HepG2 (cell line): ENCODE data around the gene ZSCAN31. TPM values are rescaled to one million over a fixed set of nuclear protein-coding genes. Genes with fewer than 3 reads are reported as not detected.

ENCODE experiments used
- ATF7-NPFF ChIP-seq: sonication (generic); formaldehyde crosslinking; IDR thresholded peaks from 2 replicates; pipeline ENCODE4 v1.8.1; 2023; ENCODE audit warnings: mild to moderate bottlenecking, low read depth, missing genetic modification reagents, moderate library complexity
- CBX5 ChIP-seq: sonication (generic); formaldehyde crosslinking; IDR thresholded peaks from 2 replicates; pipeline ENCODE4 v1.4.0; 2020; ENCODE audit warnings: missing genetic modification reagents, borderline replicate concordance
- CHD2 ChIP-seq: IDR thresholded peaks from 2 replicates; pipeline ENCODE4 v1.6.1; 2011; ENCODE audit warnings: low read depth, low read length, improper control_type of control experiment
- ELF1 ChIP-seq: sonication (generic); formaldehyde crosslinking; IDR thresholded peaks from 2 replicates; pipeline ENCODE4 v1.4.0; 2020; ENCODE audit warnings: missing genetic modification reagents
- EP300 ChIP-seq, 3 experiments: sonication (generic) in 1 of 3; formaldehyde crosslinking in 1 of 3; IDR thresholded peaks; 2 replicates each; pipeline versions ENCODE4 v1.5.1 to v1.6.1; 2011 to 2020; ENCODE audit warnings: low read depth in 2 of 3, low read length in 2 of 3, borderline replicate concordance in 1 of 3, improper control_type of control experiment in 1 of 3, mild to moderate bottlenecking in 1 of 3, missing genetic modification reagents in 1 of 3, moderate library complexity in 1 of 3
- KDM4B ChIP-seq: sonication (generic); formaldehyde crosslinking; IDR thresholded peaks from 2 replicates; pipeline ENCODE4 v1.4.0; 2020; ENCODE audit warnings: missing genetic modification reagents
- KLF6 ChIP-seq: IDR thresholded peaks from 2 replicates; pipeline ENCODE4 v1.8.0; 2016; ENCODE audit warnings: missing biosample characterization, missing genetic modification reagents
- MAFG ChIP-seq: sonication (generic); formaldehyde crosslinking; IDR thresholded peaks from 2 replicates; pipeline ENCODE4 v1.5.1; 2020; ENCODE audit warnings: mild to moderate bottlenecking, missing genetic modification reagents
- MEF2D ChIP-seq: sonication (generic); formaldehyde crosslinking; IDR thresholded peaks from 2 replicates; pipeline ENCODE4 v1.5.1; 2020; ENCODE audit warnings: mild to moderate bottlenecking, missing genetic modification reagents
- NR2F2 ChIP-seq: IDR thresholded peaks from 2 replicates; pipeline ENCODE4 v1.6.1; 2012; ENCODE audit warnings: low read depth, inconsistent platforms, borderline replicate concordance
- PHF8 ChIP-seq: sonication (generic); formaldehyde crosslinking; IDR thresholded peaks from 2 replicates; pipeline ENCODE4 v1.5.0; 2020; ENCODE audit warnings: missing genetic modification reagents
- RARA ChIP-seq: IDR thresholded peaks from 2 replicates; pipeline ENCODE4 v1.6.1; 2016; ENCODE audit warnings: missing genetic modification reagents, missing compliant biosample characterization
- SATB2 ChIP-seq: sonication (generic); formaldehyde crosslinking; IDR thresholded peaks from 2 replicates; pipeline ENCODE4 v1.5.0; 2020; ENCODE audit warnings: missing genetic modification reagents
- SMAD3 ChIP-seq: sonication (generic); formaldehyde crosslinking; IDR thresholded peaks from 2 replicates; pipeline ENCODE4 v1.4.0; 2020; ENCODE audit warnings: missing genetic modification reagents
- TERF1 ChIP-seq: sonication (generic); formaldehyde crosslinking; IDR thresholded peaks from 2 replicates; pipeline ENCODE4 v1.8.0; 2022; ENCODE audit warnings: mild to moderate bottlenecking, missing genetic modification reagents, moderate library complexity
- TRIM22 ChIP-seq: fragments of 450-650 bp; IDR thresholded peaks from 2 replicates; pipeline ENCODE4 v1.6.1; 2017
- ZBTB8A ChIP-seq: sonication (generic); formaldehyde crosslinking; IDR thresholded peaks from 2 replicates; pipeline ENCODE4 v1.4.0; 2020; ENCODE audit warnings: mild to moderate bottlenecking, low read depth, missing genetic modification reagents, borderline replicate concordance
- ZNF362 ChIP-seq: sonication (generic); formaldehyde crosslinking; IDR thresholded peaks from 2 replicates; pipeline ENCODE4 v1.4.0; 2020; ENCODE audit warnings: missing genetic modification reagents, mild to moderate bottlenecking, borderline replicate concordance
- ZNF414 ChIP-seq: sonication (generic); formaldehyde crosslinking; IDR thresholded peaks from 2 replicates; pipeline ENCODE4 v1.5.0; 2020; ENCODE audit warnings: missing genetic modification reagents
- ZNF567 ChIP-seq: sonication (generic); formaldehyde crosslinking; IDR thresholded peaks from 2 replicates; pipeline ENCODE4 v1.8.1; 2023; ENCODE audit warnings: mild to moderate bottlenecking, missing genetic modification reagents, borderline replicate concordance
- ZNF616 ChIP-seq: sonication (generic); formaldehyde crosslinking; IDR thresholded peaks from 2 replicates; pipeline ENCODE4 v1.5.0; 2020; ENCODE audit warnings: low read depth, mild to moderate bottlenecking, missing genetic modification reagents
- ZNF674 ChIP-seq: sonication (generic); formaldehyde crosslinking; IDR thresholded peaks from 2 replicates; pipeline ENCODE4 v1.5.0; 2020; ENCODE audit warnings: low read depth, mild to moderate bottlenecking, missing genetic modification reagents
- ZNF737 ChIP-seq: sonication (generic); formaldehyde crosslinking; IDR thresholded peaks from 2 replicates; pipeline ENCODE4 v1.5.0; 2020; ENCODE audit warnings: missing genetic modification reagents, mild to moderate bottlenecking, borderline replicate concordance
- ZNF773 ChIP-seq: sonication (generic); formaldehyde crosslinking; IDR thresholded peaks from 2 replicates; pipeline ENCODE4 v1.4.0; 2020; ENCODE audit warnings: missing genetic modification reagents, borderline replicate concordance
- ZSCAN20 ChIP-seq: sonication (generic); formaldehyde crosslinking; IDR thresholded peaks from 2 replicates; pipeline ENCODE4 v1.4.0; 2020; ENCODE audit warnings: missing genetic modification reagents, mild to moderate bottlenecking, borderline replicate concordance
- polyA plus RNA-seq, 8 experiments: library from polyadenylated mRNA; depleted of rRNA in 3 of 8; stranded (reverse) in 7 of 8; unstranded in 1 of 8; fragments of >200 nt; fragmentation: Illumina TruSeq in 4 of 8; extraction: Trizol in 4 of 8; gene quantifications; 2 replicates each; pipeline versions ENCODE4 v1.2.1 to v1.2.3, GENCODE V29; 2011 to 2016; ENCODE audit warnings: low read depth in 4 of 8, missing spikeins in 1 of 8, mixed read lengths in 1 of 8; ENCODE audit not compliant: insufficient read depth in 1 of 8
- total RNA-seq, 5 experiments: library from RNA; depleted of rRNA; stranded (reverse); fragments of >200 nt; fragmentation: Illumina TruSeq; extraction: Trizol; gene quantifications; 2 replicates each; pipeline ENCODE4 v1.2.3, GENCODE V29; 2016; ENCODE audit warnings: low read depth in 1 of 5

The ZSCAN31 gene
- total and polyA plus RNA-seq, 2 of the 13 experiments (the other 11 are each of a cell fraction or from before 2014, with no cell fraction given), result 5.3 to 6.2 TPM

GRCh38 chr6:28383235-28384142 is 47.5 kb upstream of the ZSCAN31 start (continued):
- TF ChIP-seq EP300 (IDR thresholded peaks at IDR 0.05; ENCODE audit: low read depth in 2 of 2, low read length in 2 of 2), result peak in 1 of 2 experiments; percentile 35; a peak in 2 of 4 replicates
- TF ChIP-seq EP300 (CRISPR knock-in tag; IDR thresholded peaks at IDR 0.05; ENCODE audit: borderline replicate concordance), result peak; percentile 29; the same call in 1 of the 2 replicates
- TF ChIP-seq ZSCAN20 (CRISPR knock-in tag), result peak; percentile 31; the same call in 1 of the 2 replicates
- TF ChIP-seq ZNF773, result no peak
- TF ChIP-seq KDM4B, result peak; percentile 23; the same call in 1 of the 2 replicates
- peak; percentile 83; the same call in 1 of the 2 replicates for TF ChIP-seq ZNF567 (CRISPR knock-in tag)
- peak; percentile 85 for TF ChIP-seq PHF8 (CRISPR knock-in tag)
- peak; percentile 81; the same call in 1 of the 2 replicates for TF ChIP-seq CBX5 (CRISPR knock-in tag)
- TF ChIP-seq RARA (CRISPR knock-in tag), result peak; percentile 68
- no peak for TF ChIP-seq MAFG (CRISPR knock-in tag)
- peak; percentile 67; the same call in 1 of the 2 replicates for TF ChIP-seq ATF7-NPFF (CRISPR knock-in tag)
- peak; percentile 72; the same call in 1 of the 2 replicates for TF ChIP-seq ELF1 (CRISPR knock-in tag)
- no peak for TF ChIP-seq ZNF674
- no peak for TF ChIP-seq TRIM22
- TF ChIP-seq SATB2 (CRISPR knock-in tag), result 0 out of 2 replicates have a peak, but pooled peaks have one; percentile 22
- TF ChIP-seq ZBTB8A (CRISPR knock-in tag), result no peak
- TF ChIP-seq ZNF414 (CRISPR knock-in tag), result peak; percentile 84; the same call in 1 of the 2 replicates
- peak; percentile 86; the same call in 1 of the 2 replicates for TF ChIP-seq SMAD3
- peak; percentile 96 for TF ChIP-seq NR2F2
- TF ChIP-seq KLF6, result peak; percentile 92; the same call in 1 of the 2 replicates
- TF ChIP-seq CHD2, result no peak
- 0 out of 2 replicates have a peak, but pooled peaks have one; percentile 41 for TF ChIP-seq ZNF362 (CRISPR knock-in tag)
- no peak for TF ChIP-seq TERF1 (CRISPR knock-in tag)
- no peak for TF ChIP-seq ZNF616 (CRISPR knock-in tag)
- TF ChIP-seq ZNF737 (CRISPR knock-in tag), result no peak; the same call in 1 of the 2 replicates
- TF ChIP-seq MEF2D, result peak; percentile 74
